ENCODE measurements around the gene DRC7.
A peak's percentile ranks its signal among the peaks of the same experiment; 100 is the strongest.
"Not testable (repeated sequence)": the region's sequence is repeated elsewhere in the genome, so short reads cannot be mapped to it uniquely, and the experiment has no call there.

The DRC7 gene

GRCh38 chr16:57720142-57720575 lies 25.6 kb downstream of the DRC7 start:
- ATAC-seq = peak in 1 of 2 donors; percentile 66

GRCh38 chr16:57721356-57722209 lies 27.0 kb downstream of the DRC7 start:
- ATAC-seq = no peak

- ATAC-seq = no peak
Observed at GRCh38 chr16:57722210-57722499, 27.5 kb downstream of the DRC7 start.

DNA sequence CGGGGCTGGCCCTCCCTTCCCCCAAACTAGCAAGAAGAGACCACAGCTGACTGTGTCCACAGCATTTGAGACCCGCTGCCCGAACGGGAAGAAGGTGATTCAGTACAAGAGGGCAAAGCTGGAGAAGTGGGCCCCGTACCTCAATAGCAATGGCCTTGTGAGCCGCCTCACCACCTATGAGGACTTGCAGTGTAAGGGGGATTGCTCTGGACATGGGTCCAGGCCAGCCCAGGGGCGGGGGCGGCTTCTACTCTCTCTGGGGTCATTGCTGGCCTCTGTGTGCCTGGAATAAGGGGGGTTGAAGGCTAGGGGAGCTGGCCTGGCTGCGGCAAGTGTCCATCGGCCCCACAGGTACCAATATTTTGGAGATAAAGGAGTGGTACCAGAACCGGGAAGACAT lies 28.0 kb downstream of the DRC7 start:
- no peak for ATAC-seq

- no peak for ATAC-seq
Observed at GRCh38 chr16:57723170-57723569, 28.6 kb downstream of the DRC7 start.

GRCh38 chr16:57724531-57724930 lies 29.9 kb downstream of the DRC7 start:
- ATAC-seq = no peak

DNA sequence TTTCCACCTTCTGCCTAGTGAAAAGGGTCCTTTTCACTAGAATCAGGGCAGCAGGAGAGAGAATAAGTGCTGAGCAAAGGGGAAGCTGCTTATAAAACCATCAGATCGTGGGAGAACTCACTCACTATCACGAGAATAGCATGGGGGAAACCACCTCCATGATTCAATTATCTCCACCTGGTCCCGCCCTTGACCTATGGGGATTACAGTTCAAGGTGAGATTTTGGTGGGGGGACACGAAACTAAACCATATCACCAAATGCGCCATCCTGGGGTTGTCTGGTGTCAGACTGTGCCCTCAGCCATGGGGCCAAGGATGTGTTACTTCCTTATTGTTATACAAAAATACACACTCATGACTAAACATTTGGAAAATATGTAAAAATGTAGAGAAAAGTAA lies 30.5 kb downstream of the DRC7 start:
- ATAC-seq = no peak

DNA sequence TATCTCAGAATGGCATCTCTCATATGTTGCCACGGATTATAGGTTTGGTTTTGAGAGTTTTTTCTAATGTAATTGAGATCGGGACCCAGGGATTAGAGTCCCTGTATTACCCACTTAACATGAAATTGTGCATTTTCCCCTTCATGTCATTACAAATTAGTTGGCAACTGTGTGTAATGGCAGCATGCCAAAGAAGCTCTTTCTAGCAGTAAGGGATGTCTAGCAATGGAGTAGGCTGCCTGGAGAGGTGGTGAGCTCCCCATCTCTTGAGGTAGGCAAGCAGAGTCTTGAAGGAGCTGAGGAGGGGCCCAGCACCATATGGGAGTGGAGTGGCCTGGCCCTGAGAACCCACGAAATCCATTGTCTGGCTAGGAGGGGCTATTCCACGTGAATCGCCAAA lies 30.9 kb downstream of the DRC7 start:
- ATAC-seq = no peak

GRCh38 chr16:57725976-57726375 lies 31.4 kb downstream of the DRC7 start:
- no peak for ATAC-seq

DNA sequence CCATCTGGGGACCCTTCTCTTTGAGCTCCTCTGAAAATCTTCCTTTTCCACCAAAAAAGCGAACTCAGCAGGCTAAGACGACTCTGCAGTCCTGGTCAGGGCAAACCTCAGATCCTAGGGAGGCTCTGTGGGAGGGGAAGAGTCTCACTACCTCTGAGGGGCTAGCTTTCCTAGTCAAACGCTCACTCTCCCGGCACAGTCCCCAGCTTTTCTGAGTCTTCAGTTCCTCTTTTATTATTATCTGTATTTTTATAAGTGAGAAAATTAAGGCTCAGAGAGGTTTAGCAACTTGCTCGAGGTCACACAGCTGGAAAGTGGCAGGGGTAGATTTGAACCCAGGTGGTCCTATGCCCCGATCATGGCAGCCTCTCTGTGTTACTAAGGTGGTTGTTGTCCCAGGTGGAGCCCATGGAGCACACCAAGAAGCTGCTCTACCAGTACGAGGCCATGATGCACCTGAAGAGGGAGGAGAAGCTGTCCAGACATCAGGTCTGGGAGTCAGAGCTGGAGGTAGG lies 31.9 kb downstream of the DRC7 start:
- no peak for ATAC-seq

- no peak for ATAC-seq
Observed at GRCh38 chr16:57727610-57728009, 33.0 kb downstream of the DRC7 start.

- no peak for ATAC-seq
Observed at GRCh38 chr16:57728336-57729181, 34.0 kb downstream of the DRC7 start.

DNA sequence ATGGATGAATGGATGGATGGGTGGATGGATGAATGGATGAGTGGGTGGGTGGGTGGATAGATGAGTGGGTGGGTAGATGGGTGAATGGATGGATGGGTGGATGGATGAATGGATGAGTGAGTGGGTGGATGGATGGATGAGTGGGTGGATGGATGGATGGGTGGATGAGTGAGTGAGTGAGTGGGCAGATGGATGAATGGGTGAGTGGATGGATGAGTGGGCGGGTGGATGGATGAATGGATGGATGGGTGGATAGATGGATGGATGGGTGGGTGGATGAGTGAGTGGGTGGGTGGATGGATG lies 34.5 kb downstream of the DRC7 start:
- no peak for ATAC-seq

- not testable (repeated sequence) for ATAC-seq
Observed at GRCh38 chr16:57729852-57730251, 35.2 kb downstream of the DRC7 start.

DNA sequence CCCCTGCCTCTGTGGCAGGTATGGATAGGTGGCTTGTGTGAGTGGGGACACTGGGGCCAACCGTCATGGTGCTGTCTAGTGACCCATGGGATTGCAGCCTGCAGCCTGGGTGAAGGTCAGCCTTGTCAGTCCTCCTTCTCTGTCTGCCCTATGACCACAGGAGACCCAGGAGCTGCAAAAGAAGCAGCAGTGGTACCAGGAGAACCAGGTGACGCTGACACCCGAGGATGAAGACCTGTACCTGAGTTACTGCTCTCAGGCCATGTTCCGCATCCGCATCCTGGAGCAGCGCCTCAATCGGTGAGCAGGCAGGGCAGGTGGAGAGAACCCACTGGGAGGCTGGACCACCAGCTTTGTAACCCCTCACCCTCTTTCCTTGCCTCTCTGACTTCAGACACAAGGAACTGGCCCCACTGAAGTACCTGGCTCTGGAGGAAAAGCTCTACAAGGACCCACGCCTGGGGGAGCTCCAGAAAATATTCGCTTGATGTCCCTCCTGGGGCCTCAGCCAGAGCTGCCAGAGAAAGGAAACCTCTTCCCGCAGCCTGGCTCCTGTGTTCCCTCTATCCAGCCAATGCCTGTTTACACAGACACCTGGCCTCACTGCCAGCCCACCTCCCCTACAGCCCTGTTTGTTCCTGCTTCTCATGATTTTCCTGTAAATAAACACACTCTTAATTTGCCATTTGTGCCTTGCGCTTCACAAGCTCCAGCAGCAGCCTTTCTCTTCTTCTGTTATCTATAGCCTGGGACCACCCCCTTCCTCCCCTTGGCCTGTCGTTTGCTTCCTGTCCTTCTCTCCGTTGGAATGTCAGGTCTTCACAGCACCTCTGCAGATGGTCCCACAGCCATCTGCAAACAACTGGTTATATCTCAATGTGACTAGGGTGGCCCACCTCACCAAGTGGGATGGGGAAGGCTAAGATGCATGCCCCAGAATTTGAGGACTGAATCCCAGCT lies 36.4 kb downstream of the DRC7 start:
- ATAC-seq = no peak

DNA sequence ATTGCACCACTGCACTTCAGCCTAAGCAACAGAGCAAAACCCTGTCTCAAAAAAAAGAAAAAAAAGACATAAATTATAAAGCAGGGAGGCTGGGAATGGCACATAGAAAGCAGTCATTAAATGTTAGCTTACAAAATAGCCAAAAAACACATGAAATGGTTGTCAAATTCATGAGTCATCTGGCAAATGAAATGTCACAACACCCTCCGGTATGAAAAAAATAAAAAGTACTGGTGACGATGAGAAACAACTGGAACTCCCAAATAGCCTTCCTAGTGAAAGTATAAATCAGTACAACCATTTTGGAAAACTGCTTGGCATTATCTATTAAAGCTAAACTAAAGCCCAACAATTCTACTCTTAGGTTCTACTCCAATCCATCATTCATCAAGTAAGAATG lies 37.4 kb downstream of the DRC7 start:
- ATAC-seq = no peak

DNA sequence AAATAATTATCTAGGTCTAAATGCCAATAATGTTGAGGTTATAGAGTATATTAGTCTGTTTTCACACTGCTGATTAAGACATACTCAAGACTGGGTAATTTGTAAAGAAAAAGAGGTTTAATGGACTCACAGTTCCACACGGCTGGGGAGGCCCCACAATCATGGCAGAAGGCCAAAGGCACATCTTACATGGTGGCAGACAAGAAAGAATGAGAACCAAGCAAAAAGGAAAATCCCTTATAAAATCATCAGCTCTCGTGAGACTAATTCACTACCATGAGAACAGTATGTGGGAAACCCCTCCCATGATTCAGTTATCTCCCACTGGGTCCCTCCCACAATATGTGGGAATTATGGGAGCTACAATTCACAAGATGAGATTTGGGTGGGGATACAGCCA lies 38.1 kb downstream of the DRC7 start:
- ATAC-seq = no peak

GRCh38 chr16:57734308-57734924 lies 39.8 kb downstream of the DRC7 start:
- no peak for ATAC-seq

- peak; percentile 90 to 93 for ATAC-seq
Observed at GRCh38 chr16:57734925-57735754, 40.5 kb downstream of the DRC7 start.

DNA sequence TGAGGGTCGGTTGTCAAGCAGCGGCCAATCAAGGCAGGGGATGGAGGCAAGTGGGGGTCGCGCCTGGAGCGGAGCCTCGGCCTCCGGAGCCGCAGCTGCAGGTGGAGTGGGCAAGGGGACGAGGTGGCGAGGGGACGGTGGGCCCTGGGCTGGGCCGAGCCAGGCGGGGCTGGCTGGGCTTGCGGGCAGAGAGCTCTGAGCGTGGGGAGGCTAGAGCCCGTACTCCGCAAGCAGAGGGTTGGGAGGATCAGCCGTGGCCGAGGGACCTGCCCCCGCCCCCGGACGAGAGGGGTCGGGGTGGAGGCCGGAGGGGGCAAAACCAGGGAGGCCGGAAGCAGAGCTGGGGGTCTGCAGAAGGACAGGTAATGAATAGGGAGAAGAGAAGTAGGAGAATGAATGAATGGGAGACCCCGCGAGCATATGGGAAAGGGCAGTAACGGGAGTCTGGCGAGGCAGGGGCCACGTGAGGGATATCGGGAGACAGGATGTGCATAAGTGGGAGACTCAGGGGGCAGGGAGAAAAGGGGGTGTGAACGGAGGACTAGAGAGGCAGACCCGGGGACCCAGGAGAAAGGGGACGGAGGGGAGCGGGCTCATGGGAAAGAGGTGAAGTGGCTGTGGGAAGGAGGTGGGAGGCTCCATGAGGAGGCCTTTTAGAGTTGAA lies 41.3 kb downstream of the DRC7 start, which contains the start of gene KATNB1:
TSS of gene KATNB1 (plus strand) at position 16 of the 664 bp plus-strand sequence. CDS start 1,474 bp downstream, outside the sequence.
- no peak for ATAC-seq

All from activated CD4-positive, CD25-positive, alpha-beta regulatory T cell treated with anti-CD3 and anti-CD28 coated beads, Interleukin-2, amount 50 U/mL, for 24 hours (primary cell).